Measurements from ENCODE around the gene SF3A1. TPM values are rescaled to one million over a fixed set of nuclear protein-coding genes. Genes with fewer than 3 reads are reported as not detected.

The SF3A1 gene
- total RNA-seq, 1 experiment from 2014 or later = 230 TPM

GRCh38 chr22:30286813-30287647, 69.7 kb downstream of the SF3A1 start:
- ChIA-PET CTCF (interaction anchor here (0.8 to 5.4 kb wide), 24 partner anchors 9 to 586 kb away, joined by 3 to 81 read pairs (median 6); partner anchors contain the start of genes CCDC157, RNF215, SF3A1 and TBC1D10A), RAD21 (ENCODE audit: low non-redundant PET in 1 of 2, low total read pairs in 2 of 2, uncharacterized antibody in 2 of 2, unreplicated experiment in 2 of 2) (interaction anchor here (1.3 to 2.0 kb wide), 7 partner anchors 34 to 179 kb away, joined by 3 to 21 read pairs (median 6); partner anchors contain the start of genes TBC1D10A (in 2 of the 2) and RNF215 (in 1 of the 2)), POLR2A (interaction anchor here (0.9 to 1.9 kb wide), 6 partner anchors 27 to 139 kb away, joined by 3 to 10 read pairs (median 6); partner anchors contain the start of genes MTFP1, RNF215 and TBC1D10A)
- no peaks in the 10 kb centered on the region for H3K9me2 ChIP-seq (ENCODE audit: insufficient read depth)
- H3K4me3 ChIP-seq (replicated peaks in 1 of 2; ENCODE audit: low read depth in 1 of 2, low read length in 2 of 2) = no peak overlapping the region
- H3K4me2 ChIP-seq (ENCODE audit: low read length) = peak overlapping the region; percentile 97
- DNase-seq (ENCODE audit: low read depth, low spot score) = no peak
- ATAC-seq = peak; percentile 50
- peak overlapping the region; percentile 30; the same call in 1 of the 2 replicates for H3K27ac ChIP-seq (ENCODE audit: low read depth, low read length)
- H3K4me1 ChIP-seq (ENCODE audit: control insufficient read depth in 1 of 2, insufficient read depth in 2 of 2, low read length in 2 of 2) = peaks cover 37 to 57% of the 10 kb centered on the region in 2 experiments
- no peaks in the 10 kb centered on the region for H4K20me1 ChIP-seq (ENCODE audit: insufficient read depth)
- H3K36me3 ChIP-seq (ENCODE audit: control insufficient read depth in 1 of 2, insufficient read depth in 2 of 2, low read length in 2 of 2) = no peaks in the 10 kb centered on the region; a peak in 1 of 4 replicates
- intact Hi-C loops (cut with micrococcal nuclease) = loop anchor here (1.0 to 5.0 kb wide), 3 partner anchors 24 to 179 kb away; partner anchors contain the start of gene MTFP1
- TF ChIP-seq JUND (IDR thresholded peaks at IDR 0.05) (no peak), CTCF (IDR thresholded peaks at IDR 0.05 in 2 of 3, conservative IDR thresholded peaks at IDR 0.05 in 1 of 3; ENCODE audit: borderline replicate concordance in 1 of 3, insufficient read depth in 1 of 3, low read depth in 2 of 3, low read length in 2 of 3) (peak; percentile 92 to 96 (median 92)), RAD21 (IDR thresholded peaks at IDR 0.05; ENCODE audit: low read depth) (peak; percentile 93), ELF1 (IDR thresholded peaks at IDR 0.05; ENCODE audit: borderline replicate concordance, low read depth) (no peak)
- H3K9me3 ChIP-seq (ENCODE audit: control insufficient read depth in 1 of 2, insufficient read depth in 1 of 2, low read depth in 1 of 2, low read length in 2 of 2) = no peaks in the 10 kb centered on the region
- no peak overlapping the region for H3K9ac ChIP-seq (ENCODE audit: low read length)
- BruUV-seq (replicated peaks) = no TSS peak
- H2AFZ ChIP-seq (ENCODE audit: low read depth, low read length, poor library complexity, severe bottlenecking) = no peak overlapping the region
- H3K79me2 ChIP-seq (ENCODE audit: insufficient read depth, low read length) = no peaks in the 10 kb centered on the region
- H3K27me3 ChIP-seq (ENCODE audit: insufficient read depth, low read length) = no peaks in the 10 kb centered on the region

- no peak for ATAC-seq
- Histone ChIP-seq H3K9ac (ENCODE audit: low read length) (no peak overlapping the region), H3K4me2 (ENCODE audit: low read length) (peak overlapping the region; percentile 97; the same call in 1 of the 2 replicates), H3K79me2 (ENCODE audit: insufficient read depth, low read length) (no peaks in the 10 kb centered on the region), H3K9me2 (ENCODE audit: insufficient read depth) (no peaks in the 10 kb centered on the region), H3K27ac (ENCODE audit: low read depth, low read length) (no peak overlapping the region), H4K20me1 (ENCODE audit: insufficient read depth) (no peaks in the 10 kb centered on the region), H3K9me3 (ENCODE audit: control insufficient read depth in 1 of 2, insufficient read depth in 1 of 2, low read depth in 1 of 2, low read length in 2 of 2) (no peaks in the 10 kb centered on the region), H3K4me1 (ENCODE audit: control insufficient read depth in 1 of 2, insufficient read depth in 2 of 2, low read length in 2 of 2) (peaks cover 33 to 53% of the 10 kb centered on the region in 2 experiments), H3K4me3 (replicated peaks in 1 of 2; ENCODE audit: low read depth in 1 of 2, low read length in 2 of 2) (no peak overlapping the region), H3K36me3 (ENCODE audit: control insufficient read depth in 1 of 2, insufficient read depth in 2 of 2, low read length in 2 of 2) (no peaks in the 10 kb centered on the region), H2AFZ (ENCODE audit: low read depth, low read length, poor library complexity, severe bottlenecking) (no peak overlapping the region), H3K27me3 (ENCODE audit: insufficient read depth, low read length) (no peaks in the 10 kb centered on the region)
- intact Hi-C loops (cut with micrococcal nuclease) = loop anchor here (5.0 kb wide), 1 partner anchor 141 kb away; the partner anchor contains the start of gene MTFP1
- CTCF ChIA-PET = interaction anchor here (0.9 kb wide), 1 partner anchor 9 kb away, joined by 4 read pairs; no protein-coding TSS in a partner anchor
- RAD21 ChIA-PET (ENCODE audit: low non-redundant PET in 1 of 2, low total read pairs in 2 of 2, uncharacterized antibody in 2 of 2, unreplicated experiment in 2 of 2) = no interaction called here
- BruUV-seq (replicated peaks) = no TSS peak
- POLR2A ChIA-PET = no interaction called here
- no peak for DNase-seq (ENCODE audit: low read depth, low spot score)
- TF ChIP-seq YY1 (IDR thresholded peaks at IDR 0.05; ENCODE audit: extremely low read depth, insufficient replicate concordance, low read depth, low read length) = no peak
Observed at GRCh38 chr22:30286331-30286730, 70.4 kb downstream of the SF3A1 start.
